Daoy (cell line): ENCODE data around the gene ERCC4. TPM values are rescaled to one million over a fixed set of nuclear protein-coding genes. Genes with fewer than 3 reads are reported as not detected.

ENCODE experiments used
- DNase-seq: peaks from one replicate; pipeline ENCODE4 v3.0.0-alpha.2; 2015; ENCODE audit warnings: low read depth
- total RNA-seq: library from RNA; depleted of rRNA; stranded (reverse); fragments of >200 nt; shearing (Covaris generic); gene quantifications from 2 replicates; pipeline ENCODE4 v1.2.3, GENCODE V29; 2014

The ERCC4 gene
- total RNA-seq, 1 experiment from 2014 or later: 8.2 TPM

DNA sequence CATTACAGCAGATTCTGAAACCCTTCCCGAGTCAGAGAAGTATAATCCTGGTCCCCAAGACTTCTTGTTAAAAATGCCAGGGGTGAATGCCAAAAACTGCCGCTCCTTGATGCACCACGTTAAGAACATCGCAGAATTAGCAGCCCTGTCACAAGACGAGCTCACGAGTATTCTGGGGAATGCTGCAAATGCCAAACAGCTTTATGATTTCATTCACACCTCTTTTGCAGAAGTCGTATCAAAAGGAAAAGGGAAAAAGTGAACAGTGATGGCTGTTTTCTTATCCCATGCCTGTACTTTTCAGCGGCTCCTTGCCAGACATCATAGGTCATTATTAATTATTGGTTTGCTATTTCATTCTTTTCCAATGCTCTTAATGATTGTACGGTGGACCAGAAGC is 28.1 kb downstream of the ERCC4 start:
- DNase-seq: no peak

- no peak for DNase-seq
Observed at GRCh38 chr16:13950821-13951547, 31.0 kb downstream of the ERCC4 start.

DNA sequence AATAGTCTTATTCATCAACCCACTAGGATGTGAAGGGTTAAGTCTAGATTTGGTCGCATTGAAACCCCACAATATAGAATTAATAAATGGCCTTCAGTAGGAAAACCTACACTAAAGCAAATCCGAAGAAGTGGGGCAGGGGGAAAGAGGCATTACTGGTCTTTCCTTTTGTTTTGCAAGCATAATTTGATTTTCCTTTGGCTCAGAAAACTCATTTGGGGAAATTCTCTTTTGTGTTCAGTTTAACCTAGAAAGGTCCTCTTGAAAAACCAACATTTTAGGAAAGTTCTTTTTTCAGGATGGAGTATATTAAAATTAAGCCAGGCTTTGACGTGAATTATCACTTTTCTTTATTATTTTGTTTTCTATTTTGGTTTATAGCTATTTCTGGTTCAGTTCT is 31.7 kb downstream of the ERCC4 start:
- no peak for DNase-seq

GRCh38 chr16:13953501-13953900 is 33.5 kb downstream of the ERCC4 start:
- DNase-seq: no peak

GRCh38 chr16:13956635-13957196 is 36.8 kb downstream of the ERCC4 start:
- DNase-seq: no peak

GRCh38 chr16:13957197-13958078 is 37.5 kb downstream of the ERCC4 start:
- peak; percentile 96 for DNase-seq

GRCh38 chr16:13958474-13958873 is 38.5 kb downstream of the ERCC4 start:
- DNase-seq: no peak

DNA sequence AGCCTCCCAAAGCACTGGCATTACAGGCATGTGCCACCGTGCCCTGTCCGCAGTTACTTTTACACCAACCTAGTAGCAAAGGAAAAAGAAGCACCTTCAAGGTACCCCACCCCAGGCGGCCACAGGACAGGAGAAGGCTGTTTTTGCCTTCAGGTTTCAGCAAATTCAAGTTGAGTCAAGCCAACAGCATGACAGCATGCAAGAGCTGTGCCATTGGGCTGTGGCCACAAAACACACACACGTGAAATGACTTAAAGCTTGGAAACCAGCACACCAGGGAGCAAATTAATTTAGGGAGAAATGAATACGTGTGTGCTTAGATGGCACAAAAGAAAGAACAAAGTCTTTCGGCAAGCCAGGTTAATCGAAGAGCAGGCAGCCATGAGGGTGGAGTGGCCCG is 39.7 kb downstream of the ERCC4 start:
- DNase-seq: no peak

GRCh38 chr16:13961099-13961811 is 41.3 kb downstream of the ERCC4 start:
- DNase-seq: peak; percentile 20

- DNase-seq: no peak
Observed at GRCh38 chr16:13962232-13962631, 42.3 kb downstream of the ERCC4 start.

- DNase-seq: no peak
Observed at GRCh38 chr16:13968835-13969234, 48.9 kb downstream of the ERCC4 start.

DNA sequence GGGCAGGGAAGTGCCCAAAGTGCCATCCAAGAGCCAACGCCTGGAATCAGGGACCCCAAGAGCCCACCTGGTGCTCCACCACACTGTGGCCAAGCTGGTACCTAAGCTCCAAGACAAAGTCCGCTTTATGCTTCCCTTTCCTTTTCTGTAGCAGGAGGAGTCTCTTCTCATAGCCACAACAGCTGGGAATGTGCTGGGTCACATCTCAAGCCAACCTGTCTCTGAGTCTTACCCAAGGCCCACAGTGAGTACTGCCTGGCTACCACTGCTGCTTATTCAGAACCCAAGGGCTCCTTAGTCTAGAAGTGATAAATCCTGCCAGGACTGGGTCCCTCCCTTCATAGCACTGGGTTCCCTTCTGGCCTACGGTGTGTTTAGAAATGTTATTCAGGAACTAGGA is 49.8 kb downstream of the ERCC4 start:
- DNase-seq: no peak

GRCh38 chr16:13970708-13971422 is 50.9 kb downstream of the ERCC4 start:
- DNase-seq: no peak

DNA sequence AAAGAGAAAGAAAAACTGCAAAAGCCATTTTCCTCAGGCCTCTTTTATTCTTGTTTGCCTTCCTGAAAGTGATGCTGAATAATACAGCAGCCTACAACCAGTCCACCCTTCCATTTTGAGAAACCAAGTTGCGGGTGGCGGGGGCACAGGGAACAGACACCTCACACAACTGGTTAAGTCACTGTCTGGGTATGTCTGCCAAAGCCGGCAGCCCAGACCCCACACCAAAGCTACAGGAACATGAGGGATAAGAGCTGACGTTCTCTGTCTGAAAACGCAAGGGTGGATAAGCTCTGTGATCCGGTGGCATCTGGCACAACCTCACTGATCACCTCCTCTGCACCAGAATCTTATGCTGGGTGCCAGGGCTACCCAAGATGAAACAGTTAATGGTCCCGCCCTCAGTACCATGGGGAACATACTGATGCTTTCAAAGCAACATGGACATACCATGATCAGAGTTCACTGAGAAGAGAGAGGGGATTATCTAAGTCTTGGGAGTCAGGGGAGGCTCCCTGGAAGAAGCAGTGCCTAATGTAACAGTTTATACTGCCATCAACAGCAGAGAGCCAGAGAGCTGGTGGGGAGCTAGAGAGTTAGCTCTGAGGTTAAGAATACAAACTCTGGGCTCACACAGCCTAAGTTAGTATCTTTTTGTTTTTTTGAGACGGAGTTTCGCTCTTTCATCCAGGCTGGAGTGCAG is 53.5 kb downstream of the ERCC4 start:
- DNase-seq: no peak

DNA sequence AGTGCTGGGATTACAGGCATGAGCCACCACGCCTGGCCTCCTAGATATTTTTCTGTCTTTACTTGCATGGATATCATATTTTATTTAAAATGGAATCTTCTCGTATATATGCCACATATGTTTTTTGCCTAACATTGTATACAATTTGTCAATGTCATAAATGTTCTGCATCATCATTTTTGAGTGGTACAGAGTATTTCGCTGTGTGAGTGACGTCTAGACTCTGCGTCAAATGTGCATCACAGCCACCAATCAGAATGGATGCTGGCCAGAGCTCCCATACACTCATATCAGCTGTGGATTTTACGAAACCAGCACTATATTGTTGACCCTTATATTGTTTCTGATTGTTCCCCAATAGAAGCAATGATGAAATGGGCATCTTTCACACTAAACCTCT is 57.2 kb downstream of the ERCC4 start:
- DNase-seq: no peak

DNA sequence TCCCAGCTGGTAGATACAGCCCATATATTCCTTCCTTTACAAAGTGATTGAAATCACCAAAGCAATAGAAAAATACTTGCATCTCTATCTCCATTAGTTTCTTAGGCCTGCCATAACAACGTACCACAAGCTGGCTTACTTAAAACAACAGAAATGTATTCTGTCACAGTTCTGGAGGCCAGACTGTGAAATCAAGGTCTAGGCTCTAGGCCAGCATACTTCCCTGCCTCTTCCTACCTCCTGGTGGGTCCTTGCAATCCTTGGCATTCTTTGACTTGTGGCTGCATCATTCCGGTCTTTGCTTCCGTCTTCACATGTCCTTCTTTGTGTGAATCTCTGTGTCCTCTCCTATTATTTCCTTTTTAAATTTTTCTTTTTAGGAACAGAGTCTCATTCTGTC is 62.5 kb downstream of the ERCC4 start:
- no peak for DNase-seq

- no peak for DNase-seq
Observed at GRCh38 chr16:13983625-13984024, 63.7 kb downstream of the ERCC4 start.

GRCh38 chr16:13984794-13985193 is 64.8 kb downstream of the ERCC4 start:
- no peak for DNase-seq

- DNase-seq: no peak
Observed at GRCh38 chr16:13988038-13988437, 68.1 kb downstream of the ERCC4 start.

GRCh38 chr16:13992322-13992721 is 72.4 kb downstream of the ERCC4 start:
- DNase-seq: no peak

DNA sequence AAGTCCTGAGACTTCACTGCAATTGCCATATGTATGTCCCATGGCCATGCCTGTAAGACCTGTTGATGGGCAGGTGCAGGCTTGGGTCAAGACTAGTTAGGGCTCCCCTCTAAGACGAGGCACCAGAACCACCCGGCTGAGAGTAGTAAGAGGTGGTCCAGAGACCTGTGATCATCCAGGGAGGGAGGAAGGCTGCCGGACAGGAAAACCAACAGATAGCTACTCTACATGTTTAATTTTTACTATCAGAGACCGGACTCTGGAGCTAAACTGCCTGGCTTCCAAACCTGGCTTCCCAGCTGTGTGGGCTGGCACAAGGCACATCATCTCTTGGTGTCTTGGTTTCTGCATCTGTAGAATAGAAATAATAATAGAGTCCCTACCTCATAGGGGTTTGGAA is 73.0 kb downstream of the ERCC4 start:
- DNase-seq: no peak
